Esophagus muscularis mucosa (tissue), 3 donors: Measurements from ENCODE around the gene SYNPO2.

ENCODE experiments used
- CTCF ChIP-seq, 3 experiments: fragments of 200-600 bp in 2 of 3; fragments of 450-650 bp in 1 of 3; sonication (generic) in 2 of 3; IDR thresholded peaks; one replicate each; pipeline ENCODE4 v1.5.1; 2017 to 2019; ENCODE audit warnings: antibody characterized with exemption in 3 of 3, mild to moderate bottlenecking in 2 of 3, moderate library complexity in 1 of 3
- POLR2A ChIP-seq: fragments of 450-650 bp; IDR thresholded peaks from one replicate; pipeline ENCODE4 v1.6.1; 2017; ENCODE audit warnings: antibody characterized with exemption, moderate library complexity, mild to moderate bottlenecking, low read depth
- POLR2AphosphoS5 ChIP-seq, 2 donors: sonication (generic); formaldehyde crosslinking; IDR thresholded peaks; one replicate each; pipeline ENCODE4 v1.6.1; 2017; ENCODE audit warnings: antibody characterized with exemption in 2 of 2

- no peak for TF ChIP-seq POLR2AphosphoS5 (IDR thresholded peaks at IDR 0.05)
- TF ChIP-seq POLR2A: no peak
- TF ChIP-seq CTCF (IDR thresholded peaks at IDR 0.05): no peak
These were observed 43.1 kb upstream of the SYNPO2 start for GRCh38 chr4:118845552-118846050.
